ENCODE results near the gene PPCDC.

Gene PPCDC

GRCh38 chr15:75008629-75009326 lies 14.6 kb upstream of the PPCDC start:
- in situ Hi-C loops (cut with MboI; ENCODE audit: low sequenced_read_pairs), result no loop called here

- in situ Hi-C loops (cut with MboI; ENCODE audit: low sequenced_read_pairs), result no loop called here
Measured at GRCh38 chr15:75016431-75016830, 7.0 kb upstream of the PPCDC start.

- in situ Hi-C loops (cut with MboI; ENCODE audit: low sequenced_read_pairs), result no loop called here
Measured at GRCh38 chr15:75019916-75020315, 3.5 kb upstream of the PPCDC start.

GRCh38 chr15:75021341-75021740 lies 2.0 kb upstream of the PPCDC start:
- in situ Hi-C loops (cut with MboI; ENCODE audit: low sequenced_read_pairs), result no loop called here

GRCh38 chr15:75022783-75023180 lies 608 bp upstream of the PPCDC start:
- in situ Hi-C loops (cut with MboI; ENCODE audit: low sequenced_read_pairs), result no loop called here

- in situ Hi-C loops (cut with MboI; ENCODE audit: low sequenced_read_pairs), result no loop called here
Measured at GRCh38 chr15:75023872-75024636, 664 bp downstream of the PPCDC start.

GRCh38 chr15:75025107-75025506 lies 1.7 kb downstream of the PPCDC start:
- in situ Hi-C loops (cut with MboI; ENCODE audit: low sequenced_read_pairs), result no loop called here

GRCh38 chr15:75025548-75026260 lies 2.3 kb downstream of the PPCDC start:
- in situ Hi-C loops (cut with MboI; ENCODE audit: low sequenced_read_pairs), result no loop called here

GRCh38 chr15:75027551-75027950 lies 4.2 kb downstream of the PPCDC start:
- in situ Hi-C loops (cut with MboI; ENCODE audit: low sequenced_read_pairs), result no loop called here

- in situ Hi-C loops (cut with MboI; ENCODE audit: low sequenced_read_pairs), result no loop called here
Measured at GRCh38 chr15:75028991-75029377, 5.6 kb downstream of the PPCDC start.

GRCh38 chr15:75029378-75030022 lies 6.1 kb downstream of the PPCDC start:
- in situ Hi-C loops (cut with MboI; ENCODE audit: low sequenced_read_pairs), result no loop called here

- in situ Hi-C loops (cut with MboI; ENCODE audit: low sequenced_read_pairs), result no loop called here
Measured at GRCh38 chr15:75030023-75030413, 6.6 kb downstream of the PPCDC start.

- in situ Hi-C loops (cut with MboI; ENCODE audit: low sequenced_read_pairs), result no loop called here
Measured at GRCh38 chr15:75030424-75030823, 7.0 kb downstream of the PPCDC start.

GRCh38 chr15:75031848-75032247 lies 8.5 kb downstream of the PPCDC start:
- in situ Hi-C loops (cut with MboI; ENCODE audit: low sequenced_read_pairs), result no loop called here

GRCh38 chr15:75032395-75032794 lies 9.0 kb downstream of the PPCDC start:
- in situ Hi-C loops (cut with MboI; ENCODE audit: low sequenced_read_pairs), result no loop called here

- in situ Hi-C loops (cut with MboI; ENCODE audit: low sequenced_read_pairs), result no loop called here
Measured at GRCh38 chr15:75033809-75034208, 10.4 kb downstream of the PPCDC start.

GRCh38 chr15:75034615-75035014 lies 11.2 kb downstream of the PPCDC start:
- in situ Hi-C loops (cut with MboI; ENCODE audit: low sequenced_read_pairs), result no loop called here

- in situ Hi-C loops (cut with MboI; ENCODE audit: low sequenced_read_pairs), result no loop called here
Measured at GRCh38 chr15:75036212-75036616, 12.8 kb downstream of the PPCDC start.

GRCh38 chr15:75037685-75038084 lies 14.3 kb downstream of the PPCDC start:
- in situ Hi-C loops (cut with MboI; ENCODE audit: low sequenced_read_pairs), result no loop called here

- in situ Hi-C loops (cut with MboI; ENCODE audit: low sequenced_read_pairs), result no loop called here
Measured at GRCh38 chr15:75038231-75038630, 14.8 kb downstream of the PPCDC start.

- in situ Hi-C loops (cut with MboI; ENCODE audit: low sequenced_read_pairs), result no loop called here
Measured at GRCh38 chr15:75042730-75043508, 19.5 kb downstream of the PPCDC start.

Data from hTERT RPE-1 (cell line).